B cell (primary cell): Measurements from ENCODE around the gene NOTCH4. TPM values are rescaled to one million over a fixed set of nuclear protein-coding genes. Genes with fewer than 3 reads are reported as not detected.

Experiments used
- ATAC-seq: fragments of 200-7000 bp; cut with Tn5 transposase; one replicate; pipeline ENCODE4 v1.10.0; 2021; ENCODE audit warnings: low read depth, mild to moderate bottlenecking, moderate number of reproducible peaks, moderate library complexity
- CTCF ChIA-PET: fragments of 350-600 bp; sonication (Branson Sonifier 250); formaldehyde crosslinking; loops from one replicate; lab custom pipeline; 2021; ENCODE audit warnings: antibody characterized with exemption, inconsistent platforms; lab: Charles Lee
- POLR2A ChIA-PET: fragments of 350-600 bp; sonication (Branson Sonifier 250); formaldehyde crosslinking; loops from one replicate; lab custom pipeline; 2021; ENCODE audit warnings: antibody characterized with exemption; lab: Charles Lee
- DNase-seq: peaks from one replicate; pipeline ENCODE4 v3.0.0; 2013
- H2AFZ ChIP-seq: 2 replicates; pipeline ENCODE4 v1.6.1; 2012; ENCODE audit warnings: mild to moderate bottlenecking, low read depth, low read length; ENCODE audit not compliant: insufficient read depth, poor library complexity, severe bottlenecking
- H3K27ac ChIP-seq, 2 donors: 1 replicate in 1 of 2; 2 replicates in 1 of 2; pipeline ENCODE4 v1.5.1; 2012 to 2013; ENCODE audit warnings: low read length in 2 of 2, mild to moderate bottlenecking in 2 of 2, moderate library complexity in 1 of 2
- H3K27me3 ChIP-seq, 4 experiments: fragments of 200-600 bp in 1 of 4; sonication (generic) in 1 of 4; replicated peaks in 1 of 4; 1 replicate in 2 of 4; 2 replicates in 2 of 4; pipeline versions ENCODE4 v1.6.1 to v1.7.0; 2013 to 2016; ENCODE audit warnings: low read length in 3 of 4, mild to moderate bottlenecking in 2 of 4, mixed read lengths in 1 of 4, moderate library complexity in 1 of 4; ENCODE audit not compliant: insufficient read depth in 4 of 4, control insufficient read depth in 3 of 4; ENCODE audit errors: control extremely low read depth in 1 of 4
- H3K36me3 ChIP-seq, 2 experiments: replicated peaks in 1 of 2; 1 replicate in 1 of 2; 2 replicates in 1 of 2; pipeline versions ENCODE4 v1.6.1 to v1.7.1; 2013; ENCODE audit warnings: low read length in 1 of 2; ENCODE audit not compliant: insufficient read depth in 2 of 2, control insufficient read depth in 1 of 2; ENCODE audit errors: control extremely low read depth in 1 of 2, extremely low read depth in 1 of 2
- H3K4me1 ChIP-seq, 2 donors: fragments of 200-600 bp in 1 of 2; sonication (generic) in 1 of 2; 1 replicate in 1 of 2; 2 replicates in 1 of 2; pipeline versions ENCODE4 v1.5.1 to v1.6.1; 2013 to 2017; ENCODE audit warnings: low read length in 2 of 2; ENCODE audit not compliant: control insufficient read depth in 2 of 2, insufficient read depth in 2 of 2
- H3K4me2 ChIP-seq: replicated peaks from 2 replicates; pipeline ENCODE3; 2012; ENCODE audit warnings: mild to moderate bottlenecking, low read depth, low read length; ENCODE audit not compliant: poor library complexity, severe bottlenecking
- H3K4me3 ChIP-seq, 5 experiments: fragments of 200-600 bp in 1 of 5; sonication (generic) in 1 of 5; 1 replicate in 3 of 5; 2 replicates in 2 of 5; pipeline versions ENCODE4 v1.5.1 to v1.7.0; 2011 to 2016; ENCODE audit warnings: low read length in 4 of 5, mild to moderate bottlenecking in 4 of 5, low read depth in 2 of 5, control low read depth in 1 of 5, moderate library complexity in 1 of 5; ENCODE audit not compliant: insufficient read depth in 1 of 5; ENCODE audit errors: control extremely low read depth in 1 of 5, extremely low read depth in 1 of 5
- H3K79me2 ChIP-seq: fragments of 200-600 bp; sonication (generic); one replicate; pipeline ENCODE4 v1.6.0; 2016; ENCODE audit warnings: low read length; ENCODE audit not compliant: control insufficient read depth, insufficient read depth
- H3K9ac ChIP-seq: fragments of 200-600 bp; sonication (generic); 2 replicates; pipeline ENCODE4 v1.6.1; 2017; ENCODE audit warnings: mild to moderate bottlenecking, low read length, moderate library complexity
- H3K9me3 ChIP-seq, 3 donors: one replicate each; pipeline versions ENCODE4 v1.6.1 to v1.7.1; 2013; ENCODE audit warnings: low read length in 2 of 3; ENCODE audit not compliant: control insufficient read depth in 2 of 3, insufficient read depth in 1 of 3; ENCODE audit errors: control extremely low read depth in 1 of 3
- H4K20me1 ChIP-seq: 2 replicates; pipeline ENCODE4 v1.6.0; 2012; ENCODE audit warnings: mild to moderate bottlenecking, low read length; ENCODE audit not compliant: insufficient read depth, control insufficient read depth, poor library complexity, severe bottlenecking
- H3K27ac Mint-ChIP-seq: one replicate; pipeline ENCODE4 v1.8.0; 2021; ENCODE audit warnings: mixed read lengths
- H3K27me3 Mint-ChIP-seq: one replicate; pipeline ENCODE4 v1.8.0; 2021; ENCODE audit warnings: mixed read lengths
- H3K4me1 Mint-ChIP-seq: one replicate; pipeline ENCODE4 v1.8.0; 2021; ENCODE audit warnings: mixed read lengths
- H3K4me3 Mint-ChIP-seq: one replicate; pipeline ENCODE4 v1.8.0; 2021; ENCODE audit warnings: mixed read lengths
- H3K9me3 Mint-ChIP-seq: one replicate; pipeline ENCODE4 v1.8.0; 2022; ENCODE audit warnings: mixed read lengths; ENCODE audit not compliant: insufficient read depth
- CTCF ChIP-seq: fragments of 200-600 bp; IDR thresholded peaks from one replicate; pipeline ENCODE4 v1.8.0; 2022; ENCODE audit warnings: antibody characterized with exemption, mild to moderate bottlenecking
- EZH2 ChIP-seq: IDR thresholded peaks from 2 replicates; pipeline ENCODE4 v1.6.1; 2012; ENCODE audit warnings: borderline replicate concordance, low read depth, mild to moderate bottlenecking, moderate library complexity, low read length; ENCODE audit not compliant: insufficient read depth, poor library complexity, severe bottlenecking
- WGBS: methylation state at CpG from one replicate; pipeline ENCODE4 v1.1.5; 2013; ENCODE audit warnings: missing lambda C conversion rate; ENCODE audit not compliant: insufficient coverage; 5-methylcytosine and 5-hydroxymethylcytosine counted together
- intact Hi-C: fragments of 100-400 bp; cut with micrococcal nuclease; formaldehyde crosslinking; loops from one replicate; pipeline ENCODE4 v1.10.0; 2022
- polyA plus RNA-seq: library from polyadenylated mRNA; depleted of rRNA; stranded (reverse); fragments of >200 nt; gene quantifications from 2 replicates; pipeline ENCODE4 v1.2.3, GENCODE V29; 2012
- total RNA-seq, 2 donors: library from RNA; stranded (reverse); fragments of 120-200 nt in 1 of 2; gene quantifications; 1 replicate in 1 of 2; 2 replicates in 1 of 2; pipeline versions ENCODE4 v1.2.3 to v1.2.4, GENCODE V29; 2013 to 2022

Gene NOTCH4
- total and polyA plus RNA-seq, 2 donors (not counting 1 experiment from before 2014, with no cell fraction given), result 6.3 to 10.3 TPM

- peaks cover 5% of the 10 kb centered on the region for H3K27me3 Mint-ChIP-seq
- H3K9ac ChIP-seq, result no peak overlapping the region
Measured at GRCh38 chr6:32213649-32214048, 10.2 kb downstream of the NOTCH4 start.

More at GRCh38 chr6:32213649-32214048, 10.2 kb downstream of the NOTCH4 start:
- no CpG with 5 or more reads among the region's 6 CpGs for WGBS
- Mint-ChIP-seq H3K4me1 (peaks cover 11% of the 10 kb centered on the region), H3K4me3 (no peak overlapping the region), H3K27ac (no peak overlapping the region), H3K9me3 (no peaks in the 10 kb centered on the region)
- no peak for ATAC-seq
- no peak overlapping the region for H3K4me3 ChIP-seq
- H3K27me3 ChIP-seq, result no peaks in the 10 kb centered on the region
- peaks cover 0 to 6% of the 10 kb centered on the region in 2 donors for H3K4me1 ChIP-seq
- H3K4me2 ChIP-seq, result no peak overlapping the region
- POLR2A ChIA-PET, result interaction anchor here (0.6 kb wide), 1 partner anchor 17 kb away, joined by 5 read pairs; no protein-coding TSS in a partner anchor
- intact Hi-C loops, result no loop called here
- H3K27ac ChIP-seq, result no peak overlapping the region
- TF ChIP-seq CTCF, result no peak
- no peak for TF ChIP-seq EZH2
- H3K79me2 ChIP-seq, result no peaks in the 10 kb centered on the region
- H3K36me3 ChIP-seq, result no peaks in the 10 kb centered on the region
- H4K20me1 ChIP-seq, result no peaks in the 10 kb centered on the region
- H3K9me3 ChIP-seq, result no peaks in the 10 kb centered on the region
- CTCF ChIA-PET, result no interaction called here
- H2AFZ ChIP-seq, result no peak overlapping the region
- no peak for DNase-seq
